GM19099 (cell line): ENCODE measurements around the gene ZNF322.

ENCODE experiments used
- POLR2A ChIP-seq: IDR thresholded peaks from 3 replicates; pipeline ENCODE4 v1.6.1; 2011; ENCODE audit warnings: low read depth; ENCODE audit not compliant: insufficient read length; ENCODE audit errors: extremely low read depth

Gene ZNF322

GRCh38 chr6:26659042-26659999 lies at the start of gene ZNF322:
Gene ZNF322, minus strand, starts transcription at chr6:26659746. Its CDS starts 21,193 bp downstream, at chr6:26638553.
- peak; percentile 74 for TF ChIP-seq POLR2A

GRCh38 chr6:26660000-26660361 lies 435 bp upstream of the ZNF322 start:
- TF ChIP-seq POLR2A = no peak

- TF ChIP-seq POLR2A = no peak
Observed at GRCh38 chr6:26657256-26657655, 2.3 kb downstream of the ZNF322 start.

- no peak for TF ChIP-seq POLR2A
Observed at GRCh38 chr6:26653007-26653406, 6.5 kb downstream of the ZNF322 start.

- TF ChIP-seq POLR2A = no peak
Observed at GRCh38 chr6:26651133-26651781, 8.3 kb downstream of the ZNF322 start.

- TF ChIP-seq POLR2A = no peak
Observed at GRCh38 chr6:26646074-26646473, 13.5 kb downstream of the ZNF322 start.

GRCh38 chr6:26640806-26641205 lies 18.7 kb downstream of the ZNF322 start:
- TF ChIP-seq POLR2A = no peak

- no peak for TF ChIP-seq POLR2A
Observed at GRCh38 chr6:26629359-26629758, 30.2 kb downstream of the ZNF322 start.

GRCh38 chr6:26627843-26628242 lies 31.7 kb downstream of the ZNF322 start:
- no peak for TF ChIP-seq POLR2A

- no peak for TF ChIP-seq POLR2A
Observed at GRCh38 chr6:26624557-26624956, 35.0 kb downstream of the ZNF322 start.

GRCh38 chr6:26623339-26623859 lies 36.1 kb downstream of the ZNF322 start:
- no peak for TF ChIP-seq POLR2A

- TF ChIP-seq POLR2A = no peak
Observed at GRCh38 chr6:26613689-26614683, 45.6 kb downstream of the ZNF322 start.

GRCh38 chr6:26613201-26613600 lies 46.3 kb downstream of the ZNF322 start:
- TF ChIP-seq POLR2A = no peak

- no peak for TF ChIP-seq POLR2A
Observed at GRCh38 chr6:26611599-26611998, 47.9 kb downstream of the ZNF322 start.

GRCh38 chr6:26609463-26609862 lies 50.1 kb downstream of the ZNF322 start:
- no peak for TF ChIP-seq POLR2A
